NT2/D1 (cell line): ENCODE results near the gene TMEM163.

ENCODE experiments used
- DNase-seq: peaks from one replicate; pipeline ENCODE4 v3.0.0-alpha.2; 2011; ENCODE audit warnings: low read depth, low spot score
- H3K27me3 ChIP-seq: 2 replicates; pipeline ENCODE4 v1.6.0; 2011; ENCODE audit warnings: mild to moderate bottlenecking; ENCODE audit not compliant: insufficient read length, insufficient read depth
- H3K36me3 ChIP-seq: 2 replicates; pipeline ENCODE4 v1.6.1; 2011; ENCODE audit warnings: mild to moderate bottlenecking, low read length, mixed read lengths; ENCODE audit not compliant: insufficient read depth, insufficient read length
- H3K4me1 ChIP-seq: 2 replicates; pipeline ENCODE4 v1.5.1; 2011; ENCODE audit not compliant: insufficient read depth, insufficient read length
- H3K4me3 ChIP-seq: 2 replicates; pipeline ENCODE4 v1.5.1; 2011; ENCODE audit warnings: low read depth; ENCODE audit not compliant: insufficient read length
- H3K9ac ChIP-seq: 2 replicates; pipeline ENCODE4 v1.6.0; 2011; ENCODE audit warnings: low read depth; ENCODE audit not compliant: insufficient read length
- H3K9me3 ChIP-seq: 2 replicates; pipeline ENCODE4 v1.5.1; 2011; ENCODE audit warnings: mild to moderate bottlenecking, low read length; ENCODE audit not compliant: insufficient read depth
- SUZ12 ChIP-seq: IDR thresholded peaks from 2 replicates; pipeline ENCODE4 v1.6.1; 2011; ENCODE audit not compliant: insufficient read length, insufficient read depth; ENCODE audit errors: extremely low read depth
- YY1 ChIP-seq: IDR thresholded peaks from 2 replicates; pipeline ENCODE4 v1.6.1; 2011; ENCODE audit not compliant: insufficient read length, insufficient read depth
- ZNF274 ChIP-seq: IDR thresholded peaks from 2 replicates; pipeline ENCODE4 v1.6.1; 2011; ENCODE audit warnings: mild to moderate bottlenecking, low read depth, low read length

Gene TMEM163

GRCh38 chr2:134713606-134714005 lies 5.2 kb downstream of the TMEM163 start:
- Histone ChIP-seq H3K4me1 (no peaks in the 10 kb centered on the region), H3K27me3 (peaks cover 37% of the 10 kb centered on the region), H3K9me3 (no peaks in the 10 kb centered on the region), H3K36me3 (no peaks in the 10 kb centered on the region), H3K9ac (no peak overlapping the region), H3K4me3 (no peak overlapping the region)
- TF ChIP-seq ZNF274 (no peak), YY1 (no peak), SUZ12 (no peak)
- DNase-seq, result no peak

- Histone ChIP-seq H3K4me3 (no peak overlapping the region), H3K4me1 (no peaks in the 10 kb centered on the region), H3K27me3 (peaks cover 33% of the 10 kb centered on the region), H3K9me3 (no peaks in the 10 kb centered on the region), H3K9ac (no peak overlapping the region), H3K36me3 (no peaks in the 10 kb centered on the region)
- TF ChIP-seq SUZ12, result no peak
- no peak for TF ChIP-seq YY1
- TF ChIP-seq ZNF274, result no peak
- no peak for DNase-seq
Measured at GRCh38 chr2:134713176-134713575, 5.6 kb downstream of the TMEM163 start.

GRCh38 chr2:134712736-134713135 lies 6.1 kb downstream of the TMEM163 start:
- no peaks in the 10 kb centered on the region for H3K9me3 ChIP-seq
- no peaks in the 10 kb centered on the region for H3K4me1 ChIP-seq
- TF ChIP-seq YY1, result no peak
- no peak for TF ChIP-seq SUZ12
- no peak for TF ChIP-seq ZNF274
- H3K9ac ChIP-seq, result no peak overlapping the region
- peaks cover 29% of the 10 kb centered on the region for H3K27me3 ChIP-seq
- no peak overlapping the region for H3K4me3 ChIP-seq
- DNase-seq, result no peak
- no peaks in the 10 kb centered on the region for H3K36me3 ChIP-seq

- TF ChIP-seq ZNF274 (no peak), YY1 (no peak), SUZ12 (no peak)
- DNase-seq, result no peak
- no peak overlapping the region for H3K9ac ChIP-seq
- no peaks in the 10 kb centered on the region for H3K9me3 ChIP-seq
- no peak overlapping the region for H3K4me3 ChIP-seq
- H3K4me1 ChIP-seq, result no peaks in the 10 kb centered on the region
- H3K27me3 ChIP-seq, result peaks cover 24% of the 10 kb centered on the region
- H3K36me3 ChIP-seq, result no peaks in the 10 kb centered on the region
Measured at GRCh38 chr2:134712299-134712698, 6.5 kb downstream of the TMEM163 start.

GRCh38 chr2:134711692-134712091 lies 7.1 kb downstream of the TMEM163 start:
- no peaks in the 10 kb centered on the region for H3K9me3 ChIP-seq
- H3K4me3 ChIP-seq, result no peak overlapping the region
- H3K36me3 ChIP-seq, result no peaks in the 10 kb centered on the region
- H3K27me3 ChIP-seq, result peaks cover 18% of the 10 kb centered on the region
- no peak for DNase-seq
- TF ChIP-seq YY1 (no peak), ZNF274 (no peak), SUZ12 (no peak)
- no peak overlapping the region for H3K9ac ChIP-seq
- H3K4me1 ChIP-seq, result no peaks in the 10 kb centered on the region

- H3K9ac ChIP-seq, result no peak overlapping the region
- no peaks in the 10 kb centered on the region for H3K9me3 ChIP-seq
- DNase-seq, result no peak
- H3K36me3 ChIP-seq, result no peaks in the 10 kb centered on the region
- H3K4me3 ChIP-seq, result no peak overlapping the region
- no peaks in the 10 kb centered on the region for H3K27me3 ChIP-seq
- TF ChIP-seq YY1 (no peak), ZNF274 (no peak), SUZ12 (no peak)
- peaks cover 6% of the 10 kb centered on the region for H3K4me1 ChIP-seq
Measured at GRCh38 chr2:134707330-134707676, 11.5 kb downstream of the TMEM163 start.

- TF ChIP-seq YY1, result no peak
- TF ChIP-seq SUZ12, result no peak
- TF ChIP-seq ZNF274, result no peak
- no peaks in the 10 kb centered on the region for H3K27me3 ChIP-seq
- H3K9ac ChIP-seq, result no peak overlapping the region
- H3K4me1 ChIP-seq, result peaks cover 6% of the 10 kb centered on the region
- H3K4me3 ChIP-seq, result no peak overlapping the region
- H3K36me3 ChIP-seq, result no peaks in the 10 kb centered on the region
- no peak for DNase-seq
- H3K9me3 ChIP-seq, result no peaks in the 10 kb centered on the region
Measured at GRCh38 chr2:134706587-134707329, 12.0 kb downstream of the TMEM163 start.
